SK-N-SH treated with all-trans-retinoic acid at 6 μM for 48 hours (cell line): ENCODE results near the gene AKAP14.
"Not testable (repeated sequence)": the region's sequence is repeated elsewhere in the genome, so short reads cannot be mapped to it uniquely, and the experiment has no call there.

Source experiments
- ATAC-seq: fragments of 200-7000 bp; cut with Tn5 transposase; 3 replicates; pipeline ENCODE4 v1.9.1; 2020; ENCODE audit warnings: mild to moderate bottlenecking, moderate library complexity
- ARNTL ChIP-seq: fragments of 450-650 bp; formaldehyde crosslinking; IDR thresholded peaks from 2 replicates; pipeline ENCODE4 v1.5.0; 2020; ENCODE audit warnings: low read depth, mild to moderate bottlenecking, moderate library complexity, borderline replicate concordance
- BACH2 ChIP-seq: fragments of 250-450 bp; sonication (Bioruptor Pico); IDR thresholded peaks from 2 replicates; pipeline ENCODE4 v1.9.0; 2021; ENCODE audit warnings: mild to moderate bottlenecking, borderline replicate concordance
- CSDC2 ChIP-seq: fragments of 250-450 bp; sonication (Bioruptor Pico); IDR thresholded peaks from 2 replicates; pipeline ENCODE4 v1.5.0; 2020; ENCODE audit warnings: mild to moderate bottlenecking, moderate library complexity
- ESRRG ChIP-seq: fragments of 250-450 bp; sonication (Bioruptor Pico); IDR thresholded peaks from 2 replicates; pipeline ENCODE4 v1.6.1; 2021; ENCODE audit warnings: mild to moderate bottlenecking
- GLIS3 ChIP-seq: fragments of 250-450 bp; sonication (Bioruptor Pico); IDR thresholded peaks from 2 replicates; pipeline ENCODE4 v1.5.0; 2020; ENCODE audit warnings: mild to moderate bottlenecking, moderate library complexity
- ISL1 ChIP-seq: fragments of 250-450 bp; sonication (Bioruptor Pico); IDR thresholded peaks from 2 replicates; pipeline ENCODE4 v2.1.2; 2022; ENCODE audit warnings: mild to moderate bottlenecking, moderate library complexity
- OSR1 ChIP-seq: fragments of 250-450 bp; sonication (Bioruptor Pico); IDR thresholded peaks from 2 replicates; pipeline ENCODE4 v1.8.0; 2022; ENCODE audit warnings: moderate library complexity, mild to moderate bottlenecking, inconsistent platforms
- POU6F1 ChIP-seq: fragments of 250-450 bp; sonication (Bioruptor Pico); IDR thresholded peaks from 2 replicates; pipeline ENCODE4 v1.8.0; 2021; ENCODE audit warnings: low read depth, mild to moderate bottlenecking, moderate library complexity, borderline replicate concordance
- PPARA ChIP-seq: fragments of 250-450 bp; sonication (Bioruptor Pico); IDR thresholded peaks from 2 replicates; pipeline ENCODE4 v1.5.0; 2020; ENCODE audit warnings: mild to moderate bottlenecking, borderline replicate concordance
- RARB ChIP-seq: fragments of 250-450 bp; sonication (Bioruptor Pico); IDR thresholded peaks from 2 replicates; pipeline ENCODE4 v1.8.0; 2021; ENCODE audit warnings: mild to moderate bottlenecking, moderate library complexity
- SNAI2 ChIP-seq: fragments of 250-450 bp; sonication (Bioruptor Pico); IDR thresholded peaks from 2 replicates; pipeline ENCODE4 v1.5.0; 2020; ENCODE audit warnings: mild to moderate bottlenecking, moderate library complexity
- TOX ChIP-seq: fragments of 250-450 bp; sonication (Bioruptor Pico); IDR thresholded peaks from 2 replicates; pipeline ENCODE4 v1.8.0; 2021; ENCODE audit warnings: mild to moderate bottlenecking, moderate library complexity, borderline replicate concordance
- ZFP3 ChIP-seq: fragments of 250-450 bp; sonication (Bioruptor Pico); IDR thresholded peaks from 2 replicates; pipeline ENCODE4 v1.5.0; 2020; ENCODE audit warnings: mild to moderate bottlenecking, moderate library complexity
- ZFP30 ChIP-seq: fragments of 450-650 bp; formaldehyde crosslinking; IDR thresholded peaks from 2 replicates; pipeline ENCODE4 v1.5.0; 2022; ENCODE audit warnings: mild to moderate bottlenecking, moderate library complexity
- ZNF565 ChIP-seq: fragments of 450-650 bp; formaldehyde crosslinking; conservative IDR thresholded peaks from 2 replicates; pipeline ENCODE4 v1.5.0; 2020; ENCODE audit warnings: low read depth, mild to moderate bottlenecking, moderate library complexity
- ZNF70 ChIP-seq: fragments of 450-650 bp; formaldehyde crosslinking; IDR thresholded peaks from 2 replicates; pipeline ENCODE4 v1.5.0; 2020; ENCODE audit warnings: mild to moderate bottlenecking, moderate library complexity
- ZNF8 ChIP-seq: fragments of 450-650 bp; formaldehyde crosslinking; IDR thresholded peaks from 2 replicates; pipeline ENCODE4 v1.5.0; 2020; ENCODE audit warnings: mild to moderate bottlenecking, moderate library complexity
- TF ChIP-seq, protein P1 (sequence below): fragments of 250-450 bp; sonication (Bioruptor Pico); IDR thresholded peaks from 2 replicates; pipeline ENCODE4 v1.5.1; 2020; ENCODE audit warnings: low read depth, mild to moderate bottlenecking, moderate library complexity
- TF ChIP-seq, protein P2 (sequence below): fragments of 250-450 bp; sonication (Bioruptor Pico); IDR thresholded peaks from 2 replicates; pipeline ENCODE4 v1.8.0; 2020; ENCODE audit warnings: mild to moderate bottlenecking, moderate library complexity, borderline replicate concordance
- TF ChIP-seq, protein P3 (sequence below): fragments of 250-450 bp; sonication (Bioruptor Pico); IDR thresholded peaks from 2 replicates; pipeline ENCODE4 v1.5.1; 2021; ENCODE audit warnings: mild to moderate bottlenecking, moderate library complexity

Gene AKAP14

GRCh38 chrX:119954374-119954773 is 58.7 kb downstream of the AKAP14 start (continued):
- TF ChIP-seq, protein P1, sequence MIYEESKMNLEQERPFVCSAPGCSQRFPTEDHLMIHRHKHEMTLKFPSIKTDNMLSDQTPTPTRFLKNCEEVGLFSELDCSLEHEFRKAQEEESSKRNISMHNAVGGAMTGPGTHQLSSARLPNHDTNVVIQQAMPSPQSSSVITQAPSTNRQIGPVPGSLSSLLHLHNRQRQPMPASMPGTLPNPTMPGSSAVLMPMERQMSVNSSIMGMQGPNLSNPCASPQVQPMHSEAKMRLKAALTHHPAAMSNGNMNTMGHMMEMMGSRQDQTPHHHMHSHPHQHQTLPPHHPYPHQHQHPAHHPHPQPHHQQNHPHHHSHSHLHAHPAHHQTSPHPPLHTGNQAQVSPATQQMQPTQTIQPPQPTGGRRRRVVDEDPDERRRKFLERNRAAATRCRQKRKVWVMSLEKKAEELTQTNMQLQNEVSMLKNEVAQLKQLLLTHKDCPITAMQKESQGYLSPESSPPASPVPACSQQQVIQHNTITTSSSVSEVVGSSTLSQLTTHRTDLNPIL (CRISPR knock-in tag): no peak
- TF ChIP-seq TOX (no peak), ZFP3 (CRISPR knock-in tag) (no peak)
- TF ChIP-seq, protein P2, sequence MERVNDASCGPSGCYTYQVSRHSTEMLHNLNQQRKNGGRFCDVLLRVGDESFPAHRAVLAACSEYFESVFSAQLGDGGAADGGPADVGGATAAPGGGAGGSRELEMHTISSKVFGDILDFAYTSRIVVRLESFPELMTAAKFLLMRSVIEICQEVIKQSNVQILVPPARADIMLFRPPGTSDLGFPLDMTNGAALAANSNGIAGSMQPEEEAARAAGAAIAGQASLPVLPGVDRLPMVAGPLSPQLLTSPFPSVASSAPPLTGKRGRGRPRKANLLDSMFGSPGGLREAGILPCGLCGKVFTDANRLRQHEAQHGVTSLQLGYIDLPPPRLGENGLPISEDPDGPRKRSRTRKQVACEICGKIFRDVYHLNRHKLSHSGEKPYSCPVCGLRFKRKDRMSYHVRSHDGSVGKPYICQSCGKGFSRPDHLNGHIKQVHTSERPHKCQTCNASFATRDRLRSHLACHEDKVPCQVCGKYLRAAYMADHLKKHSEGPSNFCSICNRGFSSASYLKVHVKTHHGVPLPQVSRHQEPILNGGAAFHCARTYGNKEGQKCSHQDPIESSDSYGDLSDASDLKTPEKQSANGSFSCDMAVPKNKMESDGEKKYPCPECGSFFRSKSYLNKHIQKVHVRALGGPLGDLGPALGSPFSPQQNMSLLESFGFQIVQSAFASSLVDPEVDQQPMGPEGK (CRISPR knock-in tag): no peak
- TF ChIP-seq, all 23 proteins: peak for 0

DNA sequence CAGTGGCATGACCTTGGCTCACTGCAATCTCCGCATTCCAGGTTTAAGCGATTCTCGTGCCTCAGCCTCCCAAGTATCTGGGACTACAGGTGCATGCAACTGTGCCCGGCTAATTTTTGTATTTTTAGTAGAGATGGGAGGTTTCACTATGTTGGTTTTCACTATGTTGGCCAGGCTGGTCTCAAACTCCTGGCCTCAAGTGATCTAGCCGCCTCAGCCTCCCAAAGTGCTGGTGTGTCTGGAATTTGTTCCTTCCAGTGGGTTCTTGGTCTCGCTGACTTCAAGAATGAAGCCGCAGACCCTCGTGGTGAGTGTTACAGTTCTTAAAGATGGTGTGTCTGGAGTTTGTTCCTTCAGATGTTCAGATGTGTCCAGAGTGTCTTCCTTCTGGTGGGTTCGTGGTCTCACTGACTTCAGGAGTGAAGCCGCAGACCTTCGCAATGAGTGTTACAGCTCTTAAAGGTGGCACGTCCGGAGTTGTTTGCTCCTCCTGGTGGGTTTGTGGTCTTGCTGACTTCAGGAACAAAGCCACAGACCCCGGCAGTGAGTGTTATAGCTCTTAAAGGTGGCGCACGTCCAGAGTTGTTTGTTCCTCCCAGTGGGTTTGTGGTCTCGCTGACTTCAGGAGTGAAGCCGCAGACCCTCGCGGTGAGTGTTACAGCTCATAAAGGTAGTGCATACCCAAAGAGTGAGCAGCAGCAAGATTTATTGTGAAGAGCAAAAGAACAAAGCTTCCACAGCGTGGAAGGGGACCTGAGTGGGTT is 60.3 kb downstream of the AKAP14 start:
- ATAC-seq: not testable (repeated sequence)

GRCh38 chrX:119960625-119961024 is 64.9 kb downstream of the AKAP14 start:
- no peak for TF ChIP-seq ZFP30 (CRISPR knock-in tag)
- no peak for TF ChIP-seq OSR1 (CRISPR knock-in tag)
- TF ChIP-seq ZFP3 (CRISPR knock-in tag): no peak
- TF ChIP-seq ARNTL (CRISPR knock-in tag): no peak
- TF ChIP-seq SNAI2: no peak
- TF ChIP-seq CSDC2 (CRISPR knock-in tag): no peak
- no peak for TF ChIP-seq RARB (CRISPR knock-in tag)
- no peak for TF ChIP-seq ZNF565 (CRISPR knock-in tag)
- no peak for TF ChIP-seq ZNF70 (CRISPR knock-in tag)
- TF ChIP-seq PPARA: no peak
- TF ChIP-seq POU6F1 (CRISPR knock-in tag): no peak
- TF ChIP-seq ESRRG (CRISPR knock-in tag): no peak
- no peak for TF ChIP-seq ISL1
- TF ChIP-seq, protein P1 (CRISPR knock-in tag): no peak
- TF ChIP-seq, protein P3, sequence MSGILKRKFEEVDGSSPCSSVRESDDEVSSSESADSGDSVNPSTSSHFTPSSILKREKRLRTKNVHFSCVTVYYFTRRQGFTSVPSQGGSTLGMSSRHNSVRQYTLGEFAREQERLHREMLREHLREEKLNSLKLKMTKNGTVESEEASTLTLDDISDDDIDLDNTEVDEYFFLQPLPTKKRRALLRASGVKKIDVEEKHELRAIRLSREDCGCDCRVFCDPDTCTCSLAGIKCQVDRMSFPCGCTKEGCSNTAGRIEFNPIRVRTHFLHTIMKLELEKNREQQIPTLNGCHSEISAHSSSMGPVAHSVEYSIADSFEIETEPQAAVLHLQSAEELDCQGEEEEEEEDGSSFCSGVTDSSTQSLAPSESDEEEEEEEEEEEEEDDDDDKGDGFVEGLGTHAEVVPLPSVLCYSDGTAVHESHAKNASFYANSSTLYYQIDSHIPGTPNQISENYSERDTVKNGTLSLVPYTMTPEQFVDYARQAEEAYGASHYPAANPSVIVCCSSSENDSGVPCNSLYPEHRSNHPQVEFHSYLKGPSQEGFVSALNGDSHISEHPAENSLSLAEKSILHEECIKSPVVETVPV (CRISPR knock-in tag): no peak
- TF ChIP-seq GLIS3 (CRISPR knock-in tag): no peak
- TF ChIP-seq ZNF8 (CRISPR knock-in tag): no peak
- TF ChIP-seq TOX: no peak
- no peak for TF ChIP-seq BACH2 (CRISPR knock-in tag)
- no peak for ATAC-seq

DNA sequence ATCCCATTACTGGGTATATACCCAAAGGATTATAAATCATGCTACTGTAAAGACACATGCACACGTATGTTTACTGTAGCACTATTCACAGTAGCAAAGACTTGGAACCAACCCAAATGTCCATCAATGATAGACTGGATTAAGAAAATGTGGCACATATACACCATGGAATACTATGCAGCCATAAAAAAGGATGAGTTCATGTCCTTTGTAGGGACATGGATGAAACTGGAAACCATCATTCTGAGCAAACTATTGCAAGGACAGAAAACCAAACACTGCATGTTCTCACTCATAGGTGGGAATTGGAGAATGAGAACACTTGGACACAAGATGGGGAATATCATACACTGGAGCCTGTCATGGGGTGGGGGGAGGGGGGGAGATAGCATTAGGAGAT is 71.1 kb downstream of the AKAP14 start:
- ATAC-seq: not testable (repeated sequence)
